AG10803 (cell line): ENCODE results near the gene SEH1L.

Experiments used
- DNase-seq: peaks from one replicate; pipeline ENCODE4 v3.0.0; 2010; ENCODE audit warnings: low read depth
- H3K4me3 ChIP-seq: 2 replicates; pipeline ENCODE4 v1.5.1; 2011; ENCODE audit warnings: mild to moderate bottlenecking, low read length, control low read depth
- CTCF ChIP-seq: conservative IDR thresholded peaks from 2 replicates; pipeline ENCODE4 v1.5.1; 2011; ENCODE audit warnings: mild to moderate bottlenecking, low read length, control low read depth, inconsistent platforms

The SEH1L gene

GRCh38 chr18:13006531-13007247 lies 58.9 kb downstream of the SEH1L start:
- peak overlapping the region; percentile 39 for H3K4me3 ChIP-seq
- peak; percentile 57 for DNase-seq
- TF ChIP-seq CTCF, result no peak

- TF ChIP-seq CTCF, result no peak
- DNase-seq, result no peak
- peak overlapping the region; percentile 39; the same call in 1 of the 2 replicates for H3K4me3 ChIP-seq
Observed at GRCh38 chr18:13007248-13007560, 59.4 kb downstream of the SEH1L start.

GRCh38 chr18:13011719-13012118 lies 63.9 kb downstream of the SEH1L start:
- TF ChIP-seq CTCF, result no peak

GRCh38 chr18:13014232-13014631 lies 66.4 kb downstream of the SEH1L start:
- no peak for DNase-seq
- H3K4me3 ChIP-seq, result no peak overlapping the region
- TF ChIP-seq CTCF, result no peak

More at GRCh38 chr18:13011719-13012118, 63.9 kb downstream of the SEH1L start:
- DNase-seq, result no peak
- no peak overlapping the region for H3K4me3 ChIP-seq

GRCh38 chr18:13014818-13015217 lies 67.0 kb downstream of the SEH1L start:
- no peak for DNase-seq
- TF ChIP-seq CTCF, result no peak

GRCh38 chr18:13017247-13017875 lies 69.5 kb downstream of the SEH1L start:
- no peak for TF ChIP-seq CTCF
- no peak overlapping the region for H3K4me3 ChIP-seq
- DNase-seq, result no peak

More at GRCh38 chr18:13014818-13015217, 67.0 kb downstream of the SEH1L start:
- no peak overlapping the region for H3K4me3 ChIP-seq

- no peak overlapping the region for H3K4me3 ChIP-seq
- no peak for DNase-seq
- no peak for TF ChIP-seq CTCF
Observed at GRCh38 chr18:13018374-13018773, 70.6 kb downstream of the SEH1L start.
